ENCODE data around the gene CUX1. TPM values are rescaled to one million over a fixed set of nuclear protein-coding genes. Genes with fewer than 3 reads are reported as not detected.

CUX1 gene
- total and polyA plus RNA-seq, 9 donors, result 42.2 to 151 (median 126) TPM

GRCh38 chr7:101906291-101907240 lies 89.1 kb downstream of the CUX1 start:
- Histone ChIP-seq H3K27me3 (no peaks in the 10 kb centered on the region), H3K36me3 (no peaks in the 10 kb centered on the region), H3K9me3 (no peaks in the 10 kb centered on the region), H3K27ac (no peak overlapping the region), H3K4me1 (ENCODE audit: insufficient read depth) (peaks cover 15% of the 10 kb centered on the region), H3K4me3 (no peak overlapping the region)
- no peak for TF ChIP-seq POLR2A (IDR thresholded peaks at IDR 0.05)
- no peak for TF ChIP-seq EP300 (IDR thresholded peaks at IDR 0.05)
- TF ChIP-seq CTCF (IDR thresholded peaks at IDR 0.05), result no peak
- 93 to 97% (median 95%) methylated on average over 18 of the region's 18 CpGs for WGBS, 3 donors
- DNase-seq, result no peak
- intact Hi-C loops (cut with DNase I), result no loop called here

- TF ChIP-seq POLR2A (IDR thresholded peaks at IDR 0.05) (peak; percentile 13), CTCF (IDR thresholded peaks at IDR 0.05) (no peak)
- 44 to 55% (median 48%) methylated on average over 17 of the region's 17 CpGs for WGBS, 3 donors
- Histone ChIP-seq H3K27ac (peak overlapping the region; percentile 69 to 99), H3K9me3 (no peaks in the 10 kb centered on the region), H3K4me1 (ENCODE audit: insufficient read depth) (peaks cover 29% of the 10 kb centered on the region), H3K27me3 (no peaks in the 10 kb centered on the region), H3K36me3 (no peaks in the 10 kb centered on the region), H3K4me3 (no peak overlapping the region)
- peak; percentile 82 to 88 (median 88) for DNase-seq
- intact Hi-C loops (cut with DNase I), result loop anchor here in 1 of 4 donors (5.0 kb wide), 1 partner anchor 99 kb away; no protein-coding TSS in a partner anchor
These were observed 93.8 kb downstream of the CUX1 start for GRCh38 chr7:101910991-101911799.

- no peaks in the 10 kb centered on the region for H3K9me3 ChIP-seq
- H3K4me1 ChIP-seq (ENCODE audit: insufficient read depth), result peaks cover 29% of the 10 kb centered on the region
- no peaks in the 10 kb centered on the region for H3K36me3 ChIP-seq
- H3K27me3 ChIP-seq, result no peaks in the 10 kb centered on the region
- H3K4me3 ChIP-seq, result no peak overlapping the region
- peak; percentile 66 for TF ChIP-seq EP300 (IDR thresholded peaks at IDR 0.05)
- peak; percentile 13 for TF ChIP-seq POLR2A (IDR thresholded peaks at IDR 0.05)
- TF ChIP-seq CTCF (IDR thresholded peaks at IDR 0.05), result peak; percentile 17 to 53 (median 35)
- H3K27ac ChIP-seq, result peak overlapping the region; percentile 69 to 99
- intact Hi-C loops (cut with DNase I), result loop anchor here in 2 of 4 donors (1.0 to 5.0 kb wide), 2 partner anchors 42 to 100 kb away; no protein-coding TSS in a partner anchor
- peak; percentile 71 to 87 (median 82) for DNase-seq
- 36 to 50% (median 38%) methylated on average over 21 of the region's 21 CpGs for WGBS, 3 donors
These were observed 94.6 kb downstream of the CUX1 start for GRCh38 chr7:101911800-101912715.

Measured in ovary (tissue), 9 donors.